Measurements from ENCODE around the gene FHIT. TPM values are rescaled to one million over a fixed set of nuclear protein-coding genes. Genes with fewer than 3 reads are reported as not detected.

The FHIT gene
- total and polyA plus RNA-seq, 2 donors from 2014 or later, result 20.2 to 61.2 TPM

- DNase-seq (no peak), FAIRE-seq (no peak)
- H3K9ac ChIP-seq (ENCODE audit: low read length in 3 of 3), result no peak overlapping the region
- no peaks in the 10 kb centered on the region for H3K36me3 ChIP-seq (ENCODE audit: control insufficient read depth in 2 of 3, insufficient read depth in 3 of 3, low read length in 3 of 3)
- H3K27ac ChIP-seq (ENCODE audit: low read depth in 2 of 2, low read length in 2 of 2), result no peak overlapping the region
- H3K9me3 ChIP-seq (ENCODE audit: control insufficient read depth in 2 of 3, insufficient read depth in 1 of 3, low read length in 3 of 3), result no peaks in the 10 kb centered on the region
- no peaks in the 10 kb centered on the region for H3K27me3 ChIP-seq (ENCODE audit: control insufficient read depth, insufficient read depth, low read length)
- H3K4me1 ChIP-seq (ENCODE audit: control insufficient read depth in 2 of 3, insufficient read depth in 2 of 3, low read depth in 1 of 3, low read length in 3 of 3), result no peaks in the 10 kb centered on the region
- intact Hi-C loops (cut with DNase I), result no loop called here
- H3K4me3 ChIP-seq (ENCODE audit: low read length in 3 of 3), result no peak overlapping the region
- no peak for TF ChIP-seq CTCF (IDR thresholded peaks at IDR 0.05; ENCODE audit: borderline replicate concordance, extremely low read depth, insufficient read depth)
Measured at GRCh38 chr3:61155701-61156292, 95.5 kb downstream of the FHIT start.

GRCh38 chr3:61154457-61155198, 96.6 kb downstream of the FHIT start:
- Histone ChIP-seq H3K9me3 (ENCODE audit: control insufficient read depth in 2 of 3, insufficient read depth in 1 of 3, low read length in 3 of 3) (no peaks in the 10 kb centered on the region), H3K4me3 (ENCODE audit: low read length in 3 of 3) (no peak overlapping the region), H3K9ac (ENCODE audit: low read length in 3 of 3) (no peak overlapping the region), H3K27ac (ENCODE audit: low read depth in 2 of 2, low read length in 2 of 2) (no peak overlapping the region), H3K36me3 (ENCODE audit: control insufficient read depth in 2 of 3, insufficient read depth in 3 of 3, low read length in 3 of 3) (no peaks in the 10 kb centered on the region), H3K4me1 (ENCODE audit: control insufficient read depth in 2 of 3, insufficient read depth in 2 of 3, low read depth in 1 of 3, low read length in 3 of 3) (no peaks in the 10 kb centered on the region), H3K27me3 (ENCODE audit: control insufficient read depth, insufficient read depth, low read length) (no peaks in the 10 kb centered on the region)
- FAIRE-seq (no peak), DNase-seq (peak in 3 of 5 donors; percentile 33 to 62 (median 50))
- intact Hi-C loops (cut with DNase I), result no loop called here
- no peak for TF ChIP-seq CTCF (IDR thresholded peaks at IDR 0.05; ENCODE audit: borderline replicate concordance, extremely low read depth, insufficient read depth)

- H3K27me3 ChIP-seq (ENCODE audit: control insufficient read depth, insufficient read depth, low read length), result no peaks in the 10 kb centered on the region
- no peaks in the 10 kb centered on the region for H3K9me3 ChIP-seq (ENCODE audit: control insufficient read depth in 2 of 3, insufficient read depth in 1 of 3, low read length in 3 of 3)
- no peak for FAIRE-seq
- no peak for DNase-seq
- no peaks in the 10 kb centered on the region for H3K4me1 ChIP-seq (ENCODE audit: control insufficient read depth in 2 of 3, insufficient read depth in 2 of 3, low read depth in 1 of 3, low read length in 3 of 3)
- intact Hi-C loops (cut with DNase I), result no loop called here
- no peak for TF ChIP-seq CTCF (IDR thresholded peaks at IDR 0.05; ENCODE audit: borderline replicate concordance, extremely low read depth, insufficient read depth)
- no peak overlapping the region for H3K9ac ChIP-seq (ENCODE audit: low read length in 3 of 3)
- no peaks in the 10 kb centered on the region for H3K36me3 ChIP-seq (ENCODE audit: control insufficient read depth in 2 of 3, insufficient read depth in 3 of 3, low read length in 3 of 3)
- no peak overlapping the region for H3K27ac ChIP-seq (ENCODE audit: low read depth in 2 of 2, low read length in 2 of 2)
- no peak overlapping the region for H3K4me3 ChIP-seq (ENCODE audit: low read length in 3 of 3)
Measured at GRCh38 chr3:61152071-61152470, 99.2 kb downstream of the FHIT start.

Data from kidney (tissue), 14 donors.